GM12878 (cell line): ENCODE data around the gene IL4I1. TPM values are rescaled to one million over a fixed set of nuclear protein-coding genes. Genes with fewer than 3 reads are reported as not detected.

Experiments used
- ATAC-seq: fragments of 200-7000 bp; cut with Tn5 transposase; 3 replicates; pipeline ENCODE4 v1.9.1; 2020; ENCODE audit warnings: mild to moderate bottlenecking, moderate library complexity
- BruUV-seq: library from RNA; stranded (reverse); fragments of 400-500 nt; replicated peaks from 2 replicates; lab custom pipeline; 2021; lab: Mats Ljungman, UMichigan
- CTCF ChIA-PET: fragments of 300-600 bp; sonication (Branson Sonifier 250); formaldehyde crosslinking; extraction: SDS; loops from one replicate; lab custom pipeline; 2021; ENCODE audit warnings: inconsistent platforms; lab: Yijun Ruan, JAX
- POLR2A ChIA-PET: fragments of 350-600 bp; formaldehyde crosslinking; extraction: SDS; loops from one replicate; lab custom pipeline; 2021; ENCODE audit warnings: inconsistent platforms; lab: Charles Lee
- RAD21 ChIA-PET: fragments of 300-600 bp; sonication (Branson Sonifier 250); formaldehyde crosslinking; loops from one replicate; lab custom pipeline; 2023; ENCODE audit warnings: antibody characterized with exemption; ENCODE audit not compliant: unreplicated experiment; lab: Charles Lee
- SMC1A ChIA-PET: fragments of 300-600 bp; sonication (Branson Sonifier 250); formaldehyde crosslinking; loops from one replicate; lab custom pipeline; 2023; ENCODE audit not compliant: unreplicated experiment, uncharacterized antibody; lab: Charles Lee
- DNase-seq: peaks from one replicate; pipeline ENCODE4 v3.0.0-alpha.2; 2011; ENCODE audit warnings: low read depth, low spot score
- FAIRE-seq: peaks from 3 replicates; lab custom pipeline; 2011; peaks lifted over from hg19 to GRCh38; lab: Jason Lieb, UNC
- H2AFZ ChIP-seq: 2 replicates; pipeline ENCODE4 v1.6.0; 2011; ENCODE audit warnings: low read depth, low read length, control low read depth; ENCODE audit not compliant: control insufficient read depth
- H3K27ac ChIP-seq: 2 replicates; pipeline ENCODE4 v1.5.1; 2011; ENCODE audit warnings: control low read depth; ENCODE audit not compliant: control insufficient read depth, insufficient read depth
- H3K27me3 ChIP-seq, 2 experiments: replicated peaks in 1 of 2; 2 replicates each; pipeline versions ENCODE4 v1.6.0 to v1.6.1; 2011; ENCODE audit warnings: low read length in 1 of 2; ENCODE audit not compliant: control insufficient read depth in 2 of 2, insufficient read depth in 2 of 2
- H3K36me3 ChIP-seq, 2 experiments: 2 replicates each; pipeline ENCODE4 v1.5.1; 2011; ENCODE audit warnings: low read length in 1 of 2; ENCODE audit not compliant: control insufficient read depth in 2 of 2, insufficient read depth in 2 of 2
- H3K4me1 ChIP-seq: 2 replicates; pipeline ENCODE4 v1.6.1; 2011; ENCODE audit warnings: mild to moderate bottlenecking, low read length, moderate library complexity, mixed read lengths; ENCODE audit not compliant: control insufficient read depth, insufficient read depth
- H3K4me2 ChIP-seq: 2 replicates; pipeline ENCODE4 v1.6.0; 2011; ENCODE audit warnings: control low read depth; ENCODE audit not compliant: control insufficient read depth, insufficient read depth
- H3K4me3 ChIP-seq: fragments of 200-600 bp; sonication (generic); 2 replicates; pipeline ENCODE4 v1.5.1; 2016
- H3K79me2 ChIP-seq: 2 replicates; pipeline ENCODE4 v1.6.0; 2011; ENCODE audit warnings: low read length; ENCODE audit not compliant: control insufficient read depth, insufficient read depth
- H3K9ac ChIP-seq: 2 replicates; pipeline ENCODE4 v1.8.0; 2011; ENCODE audit warnings: low read length, control low read depth, mixed read lengths; ENCODE audit not compliant: control insufficient read depth, insufficient read depth
- H3K9me3 ChIP-seq: replicated peaks from 3 replicates; pipeline ENCODE4 v1.5.1; 2011; ENCODE audit warnings: mild to moderate bottlenecking, low read length; ENCODE audit not compliant: control insufficient read depth, insufficient read depth
- H4K20me1 ChIP-seq: 2 replicates; pipeline ENCODE4 v1.6.0; 2011; ENCODE audit not compliant: control insufficient read depth, insufficient read depth
- ASH2L ChIP-seq: fragments of 300-600, 200-600 bp; sonication (generic); IDR thresholded peaks from 2 replicates; pipeline ENCODE4 v1.6.1; 2017; ENCODE audit warnings: low read depth, mild to moderate bottlenecking, borderline replicate concordance
- CEBPB ChIP-seq, 2 experiments: fragments of 150-350 bp in 1 of 2; IDR thresholded peaks; 2 replicates each; pipeline ENCODE4 v1.6.1; 2012 to 2014; ENCODE audit warnings: low read depth in 2 of 2, low read length in 2 of 2, borderline replicate concordance in 1 of 2, inconsistent platforms in 1 of 2
- DPF2 ChIP-seq: fragments of 450-650 bp; IDR thresholded peaks from 2 replicates; pipeline ENCODE4 v1.6.1; 2017; ENCODE audit warnings: mild to moderate bottlenecking
- IRF5 ChIP-seq: fragments of 450-650 bp; IDR thresholded peaks from 2 replicates; pipeline ENCODE4 v1.6.1; 2017; ENCODE audit warnings: borderline replicate concordance
- MLLT1 ChIP-seq: fragments of 450-650 bp; IDR thresholded peaks from 2 replicates; pipeline ENCODE4 v1.6.1; 2016; ENCODE audit warnings: mild to moderate bottlenecking
- PAX5 ChIP-seq: IDR thresholded peaks from 2 replicates; pipeline ENCODE4 v1.6.1; 2011; ENCODE audit warnings: low read depth, low read length, borderline replicate concordance
- POLR2AphosphoS5 ChIP-seq: IDR thresholded peaks from 2 replicates; pipeline ENCODE4 v1.6.1; 2011; ENCODE audit warnings: mild to moderate bottlenecking, low read length, inconsistent platforms
- PRDM15 ChIP-seq: fragments of 450-650 bp; formaldehyde crosslinking; IDR thresholded peaks from 2 replicates; pipeline ENCODE4 v1.4.0; 2020; ENCODE audit warnings: mild to moderate bottlenecking, moderate library complexity
- RAD51 ChIP-seq: fragments of 450-650 bp; IDR thresholded peaks from 2 replicates; pipeline ENCODE4 v1.6.1; 2016; ENCODE audit warnings: moderate library complexity, mild to moderate bottlenecking, inconsistent platforms
- WGBS: methylation state at CpG from one replicate; pipeline ENCODE4 v1.1.6; 2016; ENCODE audit warnings: low lambda C conversion rate; ENCODE audit not compliant: insufficient replicate concordance, insufficient coverage; ENCODE audit errors: missing lambda C conversion rate; 5-methylcytosine and 5-hydroxymethylcytosine counted together
- in situ Hi-C: fragments of 300-500 bp; cut with MboI; formaldehyde crosslinking; loops from 9 replicates; pipeline ENCODE4 v1.14.3; 2018; ENCODE audit warnings: mixed read lengths
- intact Hi-C: fragments of 100-400 bp; cut with micrococcal nuclease; formaldehyde crosslinking; loops from one replicate; pipeline ENCODE4 v1.14.2; 2022; ENCODE audit not compliant: unreplicated experiment
- polyA plus RNA-seq, 11 experiments: library from polyadenylated mRNA; depleted of rRNA in 4 of 11; unstranded in 6 of 11; stranded (reverse) in 5 of 11; fragments of >200 nt; fragmentation: Nextera tagmentation in 4 of 11; fragmentation: Illumina TruSeq in 1 of 11; extraction: Ambion mirVana in 4 of 11; extraction: Trizol in 1 of 11; gene quantifications; 1 replicate in 1 of 11; 2 replicates in 10 of 11; pipeline versions ENCODE4 v1.2.1 to v1.2.3, GENCODE V29; 2011 to 2016; ENCODE audit warnings: inconsistent platforms in 2 of 11, missing spikeins in 2 of 11, low read depth in 1 of 11
- total RNA-seq, 4 experiments: library from RNA; depleted of rRNA in 3 of 4; stranded (reverse); fragments of >200 nt in 3 of 4; fragmentation: Illumina TruSeq in 1 of 4; extraction: Trizol in 1 of 4; gene quantifications; 2 replicates each; pipeline versions ENCODE4 v1.2.1 to v1.2.3, GENCODE V29; 2013 to 2021

IL4I1 gene
- total and polyA plus RNA-seq, 10 of the 15 experiments (the other 5 are each of a cell fraction or from before 2014, with no cell fraction given) = 0.62 to 83.8 (median 42.8) TPM

- TF ChIP-seq MLLT1 = no peak
Observed at GRCh38 chr19:49873129-49873521, 23.6 kb downstream of the IL4I1 start (continued).

GRCh38 chr19:49872245-49873128, 24.2 kb downstream of the IL4I1 start:
- Histone ChIP-seq H3K27me3 (no peaks in the 10 kb centered on the region), H4K20me1 (no peaks in the 10 kb centered on the region), H3K4me1 (peaks cover 31% of the 10 kb centered on the region), H3K27ac (0 out of 2 replicates have a peak overlapping the region, but pooled peaks have one; percentile 2), H3K4me3 (no peak overlapping the region), H3K9ac (no peak overlapping the region), H3K9me3 (no peaks in the 10 kb centered on the region), H3K36me3 (no peaks in the 10 kb centered on the region; a peak in 1 of 4 replicates), H3K79me2 (peaks cover 21% of the 10 kb centered on the region), H3K4me2 (no peak overlapping the region; the same call in 1 of the 2 replicates), H2AFZ (no peak overlapping the region)
- DNase-seq (no peak), FAIRE-seq (no peak), ATAC-seq (no peak)
- intact Hi-C loops (loop anchor here (5.0 kb wide), 1 partner anchor 385 kb away; the partner anchor contains the start of gene RPL13A), in situ Hi-C loops (no loop called here)
- 84% methylated on average over 27 of the region's 27 CpGs for WGBS
- ChIA-PET SMC1A (no interaction called here), CTCF (no interaction called here), POLR2A (interaction anchor here (0.9 kb wide), 1 partner anchor 19 kb away, joined by 3 read pairs; no protein-coding TSS in a partner anchor), RAD21 (no interaction called here)
- no TSS peak for BruUV-seq
- TF ChIP-seq PRDM15 (CRISPR knock-in tag) (no peak), POLR2AphosphoS5 (no peak), CEBPB (IDR thresholded peaks at IDR 0.05; ENCODE audit: borderline replicate concordance in 1 of 2, low read depth in 2 of 2, low read length in 2 of 2) (no peak), DPF2 (no peak), RAD51 (no peak), ASH2L (no peak), IRF5 (no peak), PAX5 (no peak)
